Activated naive CD4-positive, alpha-beta T cell treated with anti-CD3 and anti-CD28 coated beads for 36 hours (primary cell): ENCODE measurements around the gene ATP4B. TPM values are rescaled to one million over a fixed set of nuclear protein-coding genes. Genes with fewer than 3 reads are reported as not detected.

ENCODE experiments used
- CTCF ChIA-PET: fragments of 350-600 bp; sonication (Branson Sonifier 250); formaldehyde crosslinking; loops from one replicate; lab custom pipeline; 2021; ENCODE audit warnings: antibody characterized with exemption; lab: Charles Lee
- DNase-seq: peaks from one replicate; pipeline ENCODE4 v3.0.0-alpha.2; 2020
- H3K27ac Mint-ChIP-seq: one replicate; pipeline ENCODE4 v1.8.0; 2021; ENCODE audit warnings: mild to moderate bottlenecking, mixed read lengths
- H3K27me3 Mint-ChIP-seq: one replicate; pipeline ENCODE4 v1.8.0; 2021; ENCODE audit warnings: low read depth, mixed read lengths
- H3K36me3 Mint-ChIP-seq: one replicate; pipeline ENCODE4 v1.8.0; 2021; ENCODE audit warnings: low read depth, mixed read lengths
- H3K4me1 Mint-ChIP-seq: one replicate; pipeline ENCODE4 v1.8.0; 2021; ENCODE audit warnings: low read depth, mixed read lengths
- H3K4me3 Mint-ChIP-seq: one replicate; pipeline ENCODE4 v1.8.0; 2021; ENCODE audit warnings: mild to moderate bottlenecking, moderate library complexity, mixed read lengths
- H3K9me3 Mint-ChIP-seq: one replicate; pipeline ENCODE4 v1.8.0; 2021; ENCODE audit warnings: mixed read lengths
- intact Hi-C: fragments of 100-400 bp; cut with micrococcal nuclease; formaldehyde crosslinking; loops from one replicate; pipeline ENCODE4 v1.15.1; 2023
- total RNA-seq, 2 experiments: library from RNA; stranded (reverse); gene quantifications; one replicate each; pipeline ENCODE4 v1.2.3, GENCODE V29; 2021

The ATP4B gene
- total RNA-seq, 2 experiments from 2014 or later, result not detected

DNA sequence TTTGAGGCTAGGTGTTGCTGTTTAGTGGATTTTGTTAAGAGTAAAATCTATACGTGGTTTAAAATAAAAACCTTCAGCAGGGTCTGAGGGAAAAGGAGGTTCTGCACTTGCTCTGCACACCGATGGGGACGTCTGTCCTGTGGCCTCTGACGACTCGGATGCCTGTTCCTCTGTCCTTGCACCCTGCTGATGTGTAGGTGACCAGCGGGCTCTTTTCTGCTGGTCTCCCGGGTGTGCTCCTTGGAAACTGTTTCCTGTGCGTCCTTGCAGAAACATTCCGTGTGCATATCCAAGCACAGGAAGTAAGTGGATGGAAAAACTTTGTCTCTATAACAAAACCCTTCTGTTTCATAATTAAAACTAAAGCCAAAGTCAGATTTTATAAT lies 3.8 kb downstream of the ATP4B start:
- no peak overlapping the region for H3K4me3 Mint-ChIP-seq
- DNase-seq, result no peak
- no peaks in the 10 kb centered on the region for H3K27me3 Mint-ChIP-seq
- no peaks in the 10 kb centered on the region for H3K9me3 Mint-ChIP-seq
- intact Hi-C loops, result no loop called here
- CTCF ChIA-PET, result no interaction called here
- H3K27ac Mint-ChIP-seq, result no peak overlapping the region
- no peaks in the 10 kb centered on the region for H3K36me3 Mint-ChIP-seq
- peaks cover 4% of the 10 kb centered on the region for H3K4me1 Mint-ChIP-seq

GRCh38 chr13:113653264-113654174 lies 4.5 kb downstream of the ATP4B start:
- Mint-ChIP-seq H3K36me3 (no peaks in the 10 kb centered on the region), H3K4me3 (no peak overlapping the region), H3K4me1 (peaks cover 4% of the 10 kb centered on the region), H3K27me3 (no peaks in the 10 kb centered on the region), H3K27ac (no peak overlapping the region), H3K9me3 (no peaks in the 10 kb centered on the region)
- DNase-seq, result peak; percentile 20
- CTCF ChIA-PET, result no interaction called here
- intact Hi-C loops, result no loop called here

DNA sequence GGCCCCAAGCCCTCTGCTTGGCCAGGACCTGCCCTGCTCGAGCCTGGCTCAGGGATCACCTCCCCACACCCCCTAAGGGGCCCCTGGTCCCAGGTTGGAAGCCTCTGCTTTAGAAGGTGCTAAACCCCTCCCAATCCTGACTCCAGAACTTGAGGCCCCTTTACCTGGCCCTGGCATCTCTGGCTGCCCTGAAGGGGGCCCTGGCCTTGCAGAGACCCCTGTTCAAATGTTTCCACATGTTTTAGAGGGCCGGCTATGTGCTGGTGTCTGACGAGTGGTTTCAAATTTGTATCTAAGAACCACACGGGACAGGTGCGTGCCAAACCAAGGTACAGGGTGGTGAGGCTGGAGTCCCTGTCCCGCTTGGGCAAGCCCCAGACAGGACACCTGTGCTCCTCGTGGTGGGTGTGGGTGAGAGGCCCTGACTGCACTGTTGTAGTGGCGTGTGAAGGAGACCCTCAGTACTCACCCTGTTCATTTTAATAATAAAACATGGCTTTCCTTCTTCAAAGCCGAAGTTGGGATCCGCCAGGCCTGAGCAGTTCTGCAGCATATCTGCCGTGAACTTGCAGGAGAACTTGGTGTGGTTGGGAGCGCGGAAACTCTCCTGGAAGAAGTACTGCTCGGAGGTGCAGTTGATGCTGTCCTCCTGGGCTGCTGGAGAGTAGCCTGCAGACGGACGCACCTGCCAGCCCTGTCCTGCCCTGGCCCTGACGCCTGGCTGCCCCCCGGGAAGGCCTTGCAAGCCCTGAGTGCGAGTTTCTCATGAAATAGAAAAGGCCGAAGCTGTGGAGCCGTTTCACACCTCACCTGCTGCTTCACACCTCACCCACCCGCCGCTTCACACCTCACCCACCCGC lies 5.4 kb downstream of the ATP4B start:
- DNase-seq, result peak; percentile 2
- CTCF ChIA-PET, result no interaction called here
- Mint-ChIP-seq H3K27me3 (no peaks in the 10 kb centered on the region), H3K36me3 (no peaks in the 10 kb centered on the region), H3K4me1 (peaks cover 4% of the 10 kb centered on the region), H3K9me3 (no peaks in the 10 kb centered on the region), H3K27ac (no peak overlapping the region), H3K4me3 (no peak overlapping the region)
- intact Hi-C loops, result no loop called here

DNA sequence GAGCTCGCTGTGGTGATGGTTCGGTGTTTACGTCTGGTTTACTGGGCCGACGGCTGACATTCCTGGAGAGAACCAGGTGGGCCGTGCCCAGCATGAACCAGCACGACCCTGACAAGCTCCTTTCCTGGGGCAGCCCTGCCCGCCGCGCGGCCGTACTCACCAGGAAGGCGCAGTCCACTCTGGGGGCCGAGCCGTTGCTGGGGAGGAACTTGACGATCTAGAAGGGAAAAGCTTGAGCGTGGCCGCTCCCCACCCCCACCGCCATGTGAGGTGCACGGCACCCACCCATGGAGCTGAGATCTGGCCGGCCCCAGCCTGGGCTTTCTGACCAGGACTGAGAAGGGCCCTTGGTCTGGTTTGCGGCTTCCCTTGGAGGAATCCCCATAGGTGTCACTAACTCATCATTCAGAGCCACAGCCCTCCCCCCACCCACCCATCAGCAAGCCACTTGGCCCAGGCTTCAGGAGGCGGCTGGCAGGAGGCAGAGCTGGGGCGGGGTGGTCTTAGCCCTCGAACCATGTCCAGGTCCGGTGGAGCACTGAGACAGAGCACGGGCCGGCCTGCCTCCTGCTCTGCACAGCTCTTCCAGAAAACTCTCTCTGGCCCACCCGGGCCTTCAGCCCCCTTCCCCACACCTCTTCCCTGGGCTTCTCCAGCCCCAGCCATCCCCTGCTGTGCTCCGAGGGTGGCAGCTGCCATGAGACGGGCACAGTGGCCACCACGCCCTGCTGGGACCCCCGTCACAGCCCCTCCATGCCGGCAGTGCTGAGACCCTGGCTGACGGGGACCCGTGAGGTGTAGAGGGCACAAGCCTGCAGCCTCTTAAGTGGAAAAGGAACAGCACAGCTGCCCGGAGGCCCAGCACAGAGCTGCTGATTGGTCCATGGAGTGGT lies 6.2 kb downstream of the ATP4B start:
- DNase-seq, result peak; percentile 2
- intact Hi-C loops, result no loop called here
- H3K36me3 Mint-ChIP-seq, result no peaks in the 10 kb centered on the region
- no peak overlapping the region for H3K4me3 Mint-ChIP-seq
- no peaks in the 10 kb centered on the region for H3K9me3 Mint-ChIP-seq
- CTCF ChIA-PET, result no interaction called here
- H3K27me3 Mint-ChIP-seq, result no peaks in the 10 kb centered on the region
- peaks cover 9% of the 10 kb centered on the region for H3K4me1 Mint-ChIP-seq
- no peak overlapping the region for H3K27ac Mint-ChIP-seq

DNA sequence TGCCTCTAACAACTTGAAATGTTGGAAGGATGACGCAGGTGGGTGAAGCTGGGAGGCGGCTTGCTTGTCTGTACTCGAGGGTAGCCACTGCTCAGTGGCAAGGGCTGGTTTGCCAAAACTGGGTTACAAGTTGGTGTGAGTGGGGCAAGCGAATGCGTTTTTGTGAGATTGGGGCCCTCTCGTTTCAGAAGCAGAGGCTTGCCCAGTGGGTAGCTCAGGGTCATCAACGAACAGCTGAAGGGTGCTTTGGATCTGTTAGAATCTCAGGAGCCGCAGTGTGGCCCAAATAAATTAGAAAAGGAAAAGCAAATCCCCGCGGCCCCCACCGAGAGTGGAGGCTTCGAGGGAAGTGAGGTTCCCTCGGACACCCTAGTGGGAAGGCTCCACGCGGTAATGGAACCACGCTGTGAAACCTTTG lies 7.3 kb downstream of the ATP4B start:
- Mint-ChIP-seq H3K27me3 (no peaks in the 10 kb centered on the region), H3K4me3 (no peak overlapping the region), H3K36me3 (no peaks in the 10 kb centered on the region), H3K4me1 (peaks cover 19% of the 10 kb centered on the region), H3K9me3 (no peaks in the 10 kb centered on the region), H3K27ac (no peak overlapping the region)
- intact Hi-C loops, result no loop called here
- CTCF ChIA-PET, result no interaction called here
- DNase-seq, result no peak

- Mint-ChIP-seq H3K36me3 (no peaks in the 10 kb centered on the region), H3K4me3 (no peak overlapping the region), H3K4me1 (peaks cover 20% of the 10 kb centered on the region), H3K9me3 (no peaks in the 10 kb centered on the region), H3K27me3 (no peaks in the 10 kb centered on the region), H3K27ac (no peak overlapping the region)
- DNase-seq, result peak; percentile 2
- CTCF ChIA-PET, result no interaction called here
- intact Hi-C loops, result no loop called here
These were observed 7.7 kb downstream of the ATP4B start for GRCh38 chr13:113650275-113650674.

GRCh38 chr13:113649212-113649611 lies 8.8 kb downstream of the ATP4B start:
- no peaks in the 10 kb centered on the region for H3K9me3 Mint-ChIP-seq
- no peak overlapping the region for H3K4me3 Mint-ChIP-seq
- DNase-seq, result no peak
- no peaks in the 10 kb centered on the region for H3K36me3 Mint-ChIP-seq
- H3K27ac Mint-ChIP-seq, result no peak overlapping the region
- CTCF ChIA-PET, result no interaction called here
- H3K27me3 Mint-ChIP-seq, result no peaks in the 10 kb centered on the region
- peaks cover 24% of the 10 kb centered on the region for H3K4me1 Mint-ChIP-seq
- intact Hi-C loops, result no loop called here

DNA sequence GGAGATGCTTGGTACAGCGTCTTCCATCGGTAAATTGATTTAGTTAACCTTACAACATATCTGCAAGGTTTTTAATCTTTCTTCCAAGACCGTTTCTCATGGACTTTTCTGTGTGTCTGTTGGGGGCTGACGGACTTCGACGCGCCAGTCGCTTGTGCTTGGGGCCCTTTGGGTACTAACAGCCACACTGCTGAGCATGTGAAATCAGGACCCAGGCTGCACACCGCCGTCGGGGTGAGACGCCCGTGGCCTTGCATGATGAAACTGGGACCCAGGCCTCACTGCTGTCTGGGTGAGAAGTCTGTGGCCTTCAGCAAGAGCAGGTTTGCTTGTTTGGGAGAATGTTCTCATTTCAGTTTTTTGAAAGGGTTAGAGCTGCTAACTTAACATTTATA lies 9.8 kb downstream of the ATP4B start:
- peaks cover 20% of the 10 kb centered on the region for H3K4me1 Mint-ChIP-seq
- H3K27me3 Mint-ChIP-seq, result no peaks in the 10 kb centered on the region
- H3K9me3 Mint-ChIP-seq, result no peaks in the 10 kb centered on the region
- H3K27ac Mint-ChIP-seq, result no peak overlapping the region
- no peak overlapping the region for H3K4me3 Mint-ChIP-seq
- CTCF ChIA-PET, result no interaction called here
- no peaks in the 10 kb centered on the region for H3K36me3 Mint-ChIP-seq
- intact Hi-C loops, result no loop called here
- DNase-seq, result no peak

DNA sequence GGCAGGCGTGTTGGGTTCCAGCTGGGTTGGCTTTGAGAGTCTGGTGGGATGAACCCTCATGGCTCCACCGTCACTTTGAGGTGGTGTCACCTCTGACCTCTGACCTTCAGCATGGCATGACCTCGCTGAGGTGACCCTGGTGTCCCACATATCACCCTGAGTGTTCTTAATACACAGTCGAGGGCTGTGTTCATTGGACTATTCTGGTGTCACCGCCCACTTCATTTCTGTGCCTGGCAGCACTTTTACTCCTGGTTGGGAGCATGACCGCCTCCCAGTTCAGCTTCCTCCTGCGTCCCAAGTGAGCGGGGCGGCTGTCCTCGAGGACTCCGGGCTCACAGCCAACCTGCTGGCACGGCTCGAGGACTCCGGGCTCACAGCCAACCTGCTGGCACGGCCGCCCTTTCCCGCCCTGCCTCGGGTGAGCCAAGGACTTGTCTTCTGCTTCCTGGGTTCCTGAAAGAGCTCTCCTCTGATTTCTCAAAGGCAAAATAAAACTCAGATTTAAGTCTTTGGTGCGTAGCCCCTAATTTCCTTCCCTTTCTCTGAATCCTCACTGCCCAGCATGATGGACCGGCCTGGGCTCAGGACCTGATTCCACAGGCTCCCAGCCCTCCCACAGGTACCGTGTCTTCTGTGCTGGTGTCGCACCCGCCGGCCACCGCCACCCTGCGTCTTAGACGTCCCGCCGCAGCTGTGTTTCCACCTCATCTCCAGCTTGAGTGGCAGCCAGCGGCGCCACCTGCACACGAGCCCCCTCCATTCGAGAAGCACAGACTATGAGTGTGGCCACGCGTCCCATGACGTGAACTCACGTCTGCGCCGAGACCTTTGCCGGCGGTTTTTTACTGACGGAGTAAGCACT lies 10.4 kb downstream of the ATP4B start:
- peaks cover 3% of the 10 kb centered on the region for H3K36me3 Mint-ChIP-seq
- no peaks in the 10 kb centered on the region for H3K27me3 Mint-ChIP-seq
- peaks cover 20% of the 10 kb centered on the region for H3K4me1 Mint-ChIP-seq
- peak; percentile 3 for DNase-seq
- CTCF ChIA-PET, result no interaction called here
- intact Hi-C loops, result no loop called here
- H3K4me3 Mint-ChIP-seq, result no peak overlapping the region
- H3K9me3 Mint-ChIP-seq, result no peaks in the 10 kb centered on the region
- no peak overlapping the region for H3K27ac Mint-ChIP-seq

DNA sequence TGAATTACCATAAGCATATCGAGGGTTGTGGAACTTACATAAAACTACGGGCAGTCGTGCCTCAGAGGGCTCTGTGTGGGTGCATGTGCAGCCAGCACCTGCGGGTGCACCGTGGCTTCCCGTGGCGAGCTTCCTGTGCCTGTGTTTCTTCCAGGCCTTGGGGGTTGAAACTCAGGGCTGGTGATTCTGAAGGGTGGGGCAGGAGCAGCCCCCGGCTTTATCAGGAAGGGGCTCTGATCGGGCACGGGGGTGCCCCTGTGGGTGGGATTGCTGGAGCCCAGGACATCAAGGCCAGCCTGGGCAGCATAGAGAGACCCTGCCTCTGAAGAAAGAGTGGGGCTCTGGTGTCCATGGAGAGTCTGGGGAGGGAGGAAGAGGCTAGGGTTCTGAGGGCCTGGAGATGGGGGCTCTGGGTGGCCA lies 11.1 kb downstream of the ATP4B start:
- Mint-ChIP-seq H3K4me1 (peaks cover 20% of the 10 kb centered on the region), H3K27me3 (no peaks in the 10 kb centered on the region), H3K9me3 (no peaks in the 10 kb centered on the region), H3K4me3 (no peak overlapping the region), H3K36me3 (peaks cover 9% of the 10 kb centered on the region), H3K27ac (no peak overlapping the region)
- CTCF ChIA-PET, result interaction anchor here (0.6 kb wide), 1 partner anchor 8 kb away, joined by 8 read pairs; no protein-coding TSS in a partner anchor
- intact Hi-C loops, result no loop called here
- peak; percentile 5 for DNase-seq

GRCh38 chr13:113646376-113646775 lies 11.6 kb downstream of the ATP4B start:
- H3K36me3 Mint-ChIP-seq, result peaks cover 12% of the 10 kb centered on the region
- H3K27ac Mint-ChIP-seq, result no peak overlapping the region
- H3K9me3 Mint-ChIP-seq, result no peaks in the 10 kb centered on the region
- peak; percentile 11 for DNase-seq
- no peaks in the 10 kb centered on the region for H3K27me3 Mint-ChIP-seq
- H3K4me1 Mint-ChIP-seq, result peaks cover 20% of the 10 kb centered on the region
- no peak overlapping the region for H3K4me3 Mint-ChIP-seq
- CTCF ChIA-PET, result interaction anchor here (0.6 kb wide), 1 partner anchor 8 kb away, joined by 8 read pairs; no protein-coding TSS in a partner anchor
- intact Hi-C loops, result no loop called here
